ENCODE data around the gene MTO1. TPM values are rescaled to one million over a fixed set of nuclear protein-coding genes. Genes with fewer than 3 reads are reported as not detected.

Gene MTO1
- total RNA-seq, 2 experiments from 2014 or later, result 47.9 to 48.0 TPM

DNA sequence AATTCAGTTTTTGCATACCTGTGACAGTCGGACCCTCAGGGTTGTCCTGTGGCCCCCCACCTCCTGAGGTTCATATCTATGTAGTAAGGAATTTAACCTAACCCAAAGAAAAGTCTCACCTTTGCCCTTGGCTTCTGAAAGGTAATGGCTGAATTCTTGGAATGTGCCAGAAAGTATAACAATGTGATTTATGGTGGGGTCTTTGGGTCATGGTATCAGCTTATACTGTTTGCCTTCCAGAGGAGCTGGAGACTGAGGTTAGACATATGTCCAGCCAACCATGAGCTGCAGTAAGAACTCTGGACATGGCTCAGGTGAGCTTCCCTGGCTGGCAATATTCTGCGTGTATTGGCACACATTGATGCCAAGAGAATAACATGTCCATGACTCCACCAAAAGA lies 40.0 kb upstream of the MTO1 start:
- POLR2A ChIA-PET, result interaction anchor here (1.5 to 1.9 kb wide), 4 partner anchors 27 to 40 kb away, joined by 6 to 13 read pairs (median 8); partner anchors contain the start of genes DDX43 and MTO1
- TF ChIP-seq CTCF (IDR thresholded peaks at IDR 0.05), result no peak
- Mint-ChIP-seq H3K4me3 (no peak overlapping the region), H3K27me3 (no peaks in the 10 kb centered on the region), H3K27ac (peak overlapping the region; percentile 98), H3K36me3 (ENCODE audit: low read depth) (peaks cover 29% of the 10 kb centered on the region), H3K9me3 (no peaks in the 10 kb centered on the region), H3K4me1 (ENCODE audit: low read depth) (peaks cover 21% of the 10 kb centered on the region)
- intact Hi-C loops (cut with DNase I, micrococcal nuclease), result no loop called here
- H3K27me3 ChIP-seq (ENCODE audit: control insufficient read depth in 1 of 2, insufficient read depth in 2 of 2, low read length in 2 of 2), result no peaks in the 10 kb centered on the region
- CTCF ChIA-PET, result no interaction called here
- peak in 1 of 14 experiments; percentile 5 for DNase-seq
- no peak overlapping the region for H3K4me3 ChIP-seq (ENCODE audit: low read length)
- H3K4me1 ChIP-seq (ENCODE audit: insufficient read depth, low read length), result peaks cover 22% of the 10 kb centered on the region
- H3K27ac ChIP-seq (ENCODE audit: low read depth in 1 of 2, low read length in 2 of 2), result peak overlapping the region in 1 of 2 donors; percentile 82
- H3K9me3 ChIP-seq (ENCODE audit: control insufficient read depth in 1 of 2, insufficient read depth in 1 of 2, low read length in 2 of 2), result no peaks in the 10 kb centered on the region
- H3K36me3 ChIP-seq (ENCODE audit: insufficient read depth, low read length), result peaks cover 13% of the 10 kb centered on the region
- ATAC-seq (ENCODE audit: poor library complexity), result no peak

DNA sequence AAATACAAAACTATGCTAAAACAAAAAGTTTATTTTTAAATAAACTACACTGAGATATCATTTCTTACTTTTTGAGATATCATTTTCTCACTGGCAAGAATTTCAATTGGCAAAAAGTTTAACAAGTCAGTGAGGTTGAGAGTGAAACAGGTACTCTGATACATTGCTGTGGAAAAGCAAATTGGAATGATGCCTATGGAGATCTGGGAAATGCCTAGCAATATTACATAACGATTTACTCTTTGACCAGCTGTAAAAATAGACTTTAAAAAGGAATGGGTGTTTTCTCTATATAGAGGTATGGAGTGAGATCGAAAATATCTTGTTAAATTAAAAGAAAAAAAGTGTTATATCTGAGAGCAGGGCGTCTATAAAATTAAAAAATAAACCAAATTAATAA lies 26.3 kb upstream of the MTO1 start:
- POLR2A ChIA-PET, result interaction anchor here (0.9 kb wide), 1 partner anchor 26 kb away, joined by 3 read pairs; the partner anchor contains the start of gene MTO1
- intact Hi-C loops (cut with DNase I, micrococcal nuclease), result no loop called here
- H3K27ac ChIP-seq (ENCODE audit: low read depth in 1 of 2, low read length in 2 of 2), result no peak overlapping the region
- no peak overlapping the region for H3K27ac Mint-ChIP-seq
- no peak for TF ChIP-seq CTCF (IDR thresholded peaks at IDR 0.05)
- ATAC-seq (ENCODE audit: poor library complexity), result no peak
- peaks cover 57% of the 10 kb centered on the region for H3K36me3 Mint-ChIP-seq (ENCODE audit: low read depth)
- no peaks in the 10 kb centered on the region for H3K27me3 ChIP-seq (ENCODE audit: control insufficient read depth in 1 of 2, insufficient read depth in 2 of 2, low read length in 2 of 2)
- no peaks in the 10 kb centered on the region for H3K9me3 Mint-ChIP-seq
- DNase-seq, result no peak
- H3K4me1 Mint-ChIP-seq (ENCODE audit: low read depth), result peaks cover 4% of the 10 kb centered on the region
- H3K36me3 ChIP-seq (ENCODE audit: insufficient read depth, low read length), result peaks cover 72% of the 10 kb centered on the region
- H3K4me3 ChIP-seq (ENCODE audit: low read length), result no peak overlapping the region
- H3K27me3 Mint-ChIP-seq, result no peaks in the 10 kb centered on the region
- no peaks in the 10 kb centered on the region for H3K9me3 ChIP-seq (ENCODE audit: control insufficient read depth in 1 of 2, insufficient read depth in 1 of 2, low read length in 2 of 2)
- H3K4me1 ChIP-seq (ENCODE audit: insufficient read depth, low read length), result peaks cover 7% of the 10 kb centered on the region
- CTCF ChIA-PET, result no interaction called here
- no peak overlapping the region for H3K4me3 Mint-ChIP-seq

DNA sequence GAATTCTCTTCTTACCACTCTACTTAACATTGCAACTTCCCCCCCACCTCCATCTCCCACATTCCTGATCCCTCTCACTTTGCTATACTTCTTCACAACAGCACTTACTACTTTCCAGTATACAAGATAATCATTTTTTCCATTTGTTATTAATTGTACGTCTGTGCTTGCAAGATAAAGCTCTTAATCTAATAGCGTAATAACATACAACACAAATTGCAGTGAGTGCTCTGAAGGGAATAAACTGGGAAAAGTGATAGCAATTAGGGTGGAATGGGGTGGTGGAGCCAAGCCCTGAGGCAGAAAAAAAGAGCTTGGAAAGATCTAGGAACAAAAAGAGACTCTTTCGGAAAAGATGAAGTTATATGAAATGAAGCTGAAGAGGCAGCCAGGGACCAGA lies 18.0 kb upstream of the MTO1 start:
- Mint-ChIP-seq H3K9me3 (no peaks in the 10 kb centered on the region), H3K4me3 (no peak overlapping the region), H3K27me3 (no peaks in the 10 kb centered on the region), H3K36me3 (ENCODE audit: low read depth) (peaks cover 65% of the 10 kb centered on the region), H3K4me1 (ENCODE audit: low read depth) (peaks cover 23% of the 10 kb centered on the region), H3K27ac (no peak overlapping the region)
- DNase-seq (no peak), ATAC-seq (ENCODE audit: poor library complexity) (no peak)
- Histone ChIP-seq H3K4me3 (ENCODE audit: low read length) (no peak overlapping the region), H3K36me3 (ENCODE audit: insufficient read depth, low read length) (peaks cover 46% of the 10 kb centered on the region), H3K27ac (ENCODE audit: low read depth in 1 of 2, low read length in 2 of 2) (no peak overlapping the region), H3K9me3 (ENCODE audit: control insufficient read depth in 1 of 2, insufficient read depth in 1 of 2, low read length in 2 of 2) (no peaks in the 10 kb centered on the region), H3K4me1 (ENCODE audit: insufficient read depth, low read length) (peaks cover 23% of the 10 kb centered on the region), H3K27me3 (ENCODE audit: control insufficient read depth in 1 of 2, insufficient read depth in 2 of 2, low read length in 2 of 2) (no peaks in the 10 kb centered on the region)
- intact Hi-C loops (cut with DNase I, micrococcal nuclease), result no loop called here
- ChIA-PET CTCF (no interaction called here), POLR2A (interaction anchor here (2.4 kb wide), 1 partner anchor 18 kb away, joined by 6 read pairs; the partner anchor contains the start of gene MTO1)
- TF ChIP-seq CTCF (IDR thresholded peaks at IDR 0.05), result no peak
